Epithelial cell of proximal tubule (primary cell): ENCODE data around the gene RAPGEF1. TPM values are rescaled to one million over a fixed set of nuclear protein-coding genes. Genes with fewer than 3 reads are reported as not detected.

Experiments
- DNase-seq: peaks from one replicate; pipeline ENCODE4 v3.0.0-alpha.2; 2011; ENCODE audit warnings: low read depth
- H3K4me3 ChIP-seq: 2 replicates; pipeline ENCODE4 v1.5.1; 2011; ENCODE audit warnings: low read depth, mild to moderate bottlenecking, low read length
- CTCF ChIP-seq: conservative IDR thresholded peaks from 2 replicates; pipeline ENCODE4 v1.5.1; 2012; ENCODE audit warnings: low read depth, mild to moderate bottlenecking, low read length
- total RNA-seq: library from RNA; depleted of rRNA; stranded (reverse); fragments of >200 nt; gene quantifications from 2 replicates; pipeline ENCODE4 v1.2.3, GENCODE V29; 2015

RAPGEF1 gene
- total RNA-seq, 1 donor from 2014 or later: 34.8 TPM

DNA sequence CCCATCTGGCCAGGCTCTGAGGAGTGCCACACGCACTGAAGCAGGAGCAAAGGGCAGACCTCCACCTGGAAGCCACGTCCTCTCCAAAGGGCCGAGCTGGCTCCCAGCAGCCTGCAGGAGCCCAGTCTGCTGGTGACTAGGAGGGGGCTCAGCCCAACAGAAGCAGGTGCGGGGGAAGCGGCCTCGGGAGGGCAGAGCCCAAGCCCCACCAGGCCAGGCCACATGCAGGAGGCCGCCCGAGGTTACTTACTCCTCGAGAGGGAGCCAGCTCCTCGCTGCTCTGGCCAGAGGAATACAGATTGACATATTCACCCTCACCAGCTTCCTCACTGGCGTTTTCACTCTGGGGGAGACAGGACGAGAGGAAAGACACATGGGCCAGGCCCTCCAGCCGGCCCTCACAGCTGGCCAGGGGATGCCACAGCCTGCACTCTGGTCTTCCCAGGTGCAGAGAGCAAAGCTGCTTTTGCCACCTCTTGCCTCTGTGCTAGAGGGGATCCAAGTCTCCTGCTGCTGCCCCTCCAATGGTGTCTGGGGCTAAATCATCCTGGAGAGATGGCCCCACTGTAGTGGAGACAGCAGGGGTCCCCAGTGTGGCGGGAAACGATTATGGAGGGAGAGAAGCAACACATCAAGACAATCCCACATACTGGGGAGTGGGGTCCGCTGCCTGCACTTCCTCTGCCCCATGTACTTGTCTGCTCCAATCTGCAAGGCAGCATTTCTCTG, 136.0 kb downstream of the RAPGEF1 start:
- no peak overlapping the region for H3K4me3 ChIP-seq
- TF ChIP-seq CTCF: no peak
- no peak for DNase-seq

DNA sequence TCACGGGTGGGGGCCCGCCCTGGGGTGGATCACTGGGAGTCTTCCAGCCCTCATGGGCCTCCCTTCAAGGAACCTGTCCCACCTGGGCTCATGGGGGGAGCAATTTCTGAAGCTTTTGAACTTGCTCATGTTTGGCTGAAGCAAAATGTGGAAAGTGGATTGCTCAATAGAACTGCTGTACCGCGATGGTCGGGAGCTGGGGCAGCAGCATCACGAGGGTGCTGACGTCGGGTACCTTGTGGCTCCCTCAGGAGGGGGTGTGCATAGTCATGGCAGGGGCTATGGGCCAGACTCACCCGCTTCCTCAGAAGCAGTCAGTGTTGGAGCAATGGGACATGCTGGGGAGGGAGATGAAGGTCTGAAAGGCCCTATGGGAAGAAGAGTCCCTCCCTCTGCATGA, 136.7 kb downstream of the RAPGEF1 start:
- no peak for TF ChIP-seq CTCF
- DNase-seq: no peak
- H3K4me3 ChIP-seq: no peak overlapping the region

DNA sequence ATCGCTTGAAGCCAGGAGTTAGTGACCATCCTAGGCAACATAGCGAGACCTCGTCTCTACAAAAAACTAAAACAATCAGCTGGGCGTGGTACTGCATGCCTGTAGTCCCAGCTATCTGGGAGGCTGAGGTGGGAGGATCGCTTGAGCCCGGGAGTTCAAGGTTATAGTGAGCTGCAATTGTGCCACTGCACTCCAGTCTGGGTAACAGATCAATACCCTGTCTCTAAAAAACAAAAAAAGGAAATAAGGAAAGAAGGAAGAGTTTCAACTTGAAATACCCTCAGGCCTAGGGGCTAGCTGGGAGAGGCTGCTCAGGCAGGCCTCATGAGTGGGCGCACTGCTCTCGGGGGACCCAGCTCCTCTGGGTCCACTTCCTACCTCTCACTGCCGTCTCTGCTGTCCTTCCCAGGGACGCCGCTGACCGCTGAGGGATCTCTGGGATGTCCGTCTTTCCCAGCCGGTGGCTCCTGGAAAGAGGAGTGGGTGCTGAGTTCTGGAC, 138.1 kb downstream of the RAPGEF1 start:
- TF ChIP-seq CTCF: no peak
- no peak overlapping the region for H3K4me3 ChIP-seq
- DNase-seq: no peak

- no peak for TF ChIP-seq CTCF
- H3K4me3 ChIP-seq: no peak overlapping the region
- no peak for DNase-seq
Measured at GRCh38 chr9:131598121-131598520, 141.8 kb downstream of the RAPGEF1 start.

GRCh38 chr9:131597246-131597645, 142.6 kb downstream of the RAPGEF1 start:
- H3K4me3 ChIP-seq: no peak overlapping the region
- no peak for TF ChIP-seq CTCF
- DNase-seq: no peak

DNA sequence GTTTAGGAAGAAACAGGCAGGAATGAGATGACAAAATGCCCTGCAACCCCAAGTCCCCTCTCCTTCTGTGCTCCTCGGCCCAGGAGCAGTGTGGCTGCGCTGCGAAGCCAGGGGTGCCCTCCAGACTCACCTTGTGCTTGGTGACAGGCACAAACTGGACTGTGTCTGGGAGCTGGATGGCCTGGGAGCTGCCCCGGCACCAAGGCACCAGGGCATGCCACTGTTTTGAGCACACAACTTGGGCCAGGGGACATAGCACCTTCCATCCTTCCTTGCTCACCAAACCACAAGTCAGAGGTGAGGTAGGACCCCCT, 143.5 kb downstream of the RAPGEF1 start:
- TF ChIP-seq CTCF: no peak
- H3K4me3 ChIP-seq: no peak overlapping the region
- no peak for DNase-seq
